Umbilical cord (tissue), 2 donors: ENCODE data around the gene HCST. TPM values are rescaled to one million over a fixed set of nuclear protein-coding genes. Genes with fewer than 3 reads are reported as not detected.
"Not testable (repeated sequence)": the region's sequence is repeated elsewhere in the genome, so short reads cannot be mapped to it uniquely, and the experiment has no call there.

Experiments
- DNase-seq: peaks from one replicate; pipeline ENCODE4 v3.0.0-alpha.2; 2015; ENCODE audit warnings: low spot score
- total RNA-seq: library from RNA; depleted of rRNA; stranded (reverse); fragments of >200 nt; gene quantifications from one replicate; pipeline ENCODE4 v1.2.3, GENCODE V29; 2014; ENCODE audit warnings: low replicate concordance; ENCODE audit not compliant: insufficient read depth

HCST gene
- total RNA-seq, 1 donor from 2014 or later: not detected

GRCh38 chr19:35904311-35905068 lies 2.2 kb downstream of the HCST start:
- DNase-seq: no peak

GRCh38 chr19:35905178-35905727 lies 2.9 kb downstream of the HCST start:
- peak; percentile 31 for DNase-seq

GRCh38 chr19:35907377-35907745 lies 5.0 kb downstream of the HCST start:
- DNase-seq: no peak

- DNase-seq: no peak
Measured at GRCh38 chr19:35908010-35908441, 5.7 kb downstream of the HCST start, which contains the start of gene TYROBP. Gene TYROBP, minus strand, starts transcription at chr19:35908295. Its CDS starts 67 bp downstream, at chr19:35908228.

- DNase-seq: peak; percentile 63
Measured at GRCh38 chr19:35908973-35909683, 6.8 kb downstream of the HCST start.

GRCh38 chr19:35909684-35910035 lies 7.3 kb downstream of the HCST start:
- no peak for DNase-seq

- DNase-seq: not testable (repeated sequence)
Measured at GRCh38 chr19:35910355-35910754, 8.0 kb downstream of the HCST start.

GRCh38 chr19:35911173-35911572 lies 8.8 kb downstream of the HCST start:
- DNase-seq: no peak

- DNase-seq: no peak
Measured at GRCh38 chr19:35911790-35912189, 9.5 kb downstream of the HCST start.

- no peak for DNase-seq
Measured at GRCh38 chr19:35913589-35913988, 11.3 kb downstream of the HCST start.

- DNase-seq: no peak
Measured at GRCh38 chr19:35915443-35915842, 13.1 kb downstream of the HCST start.

GRCh38 chr19:35919306-35919705 lies 17.0 kb downstream of the HCST start:
- no peak for DNase-seq

- no peak for DNase-seq
Measured at GRCh38 chr19:35921012-35921411, 18.7 kb downstream of the HCST start.

GRCh38 chr19:35925501-35925900 lies 23.2 kb downstream of the HCST start:
- DNase-seq: no peak

- no peak for DNase-seq
Measured at GRCh38 chr19:35928507-35928906, 26.2 kb downstream of the HCST start.

- no peak for DNase-seq
Measured at GRCh38 chr19:35929876-35930275, 27.5 kb downstream of the HCST start.

GRCh38 chr19:35931161-35931873 lies 29.0 kb downstream of the HCST start:
- peak; percentile 100 for DNase-seq

- no peak for DNase-seq
Measured at GRCh38 chr19:35931874-35932202, 29.5 kb downstream of the HCST start.

- no peak for DNase-seq
Measured at GRCh38 chr19:35932291-35932936, 30.1 kb downstream of the HCST start.

GRCh38 chr19:35935911-35936737 lies 33.8 kb downstream of the HCST start, which contains the start of gene LRFN3:
Gene LRFN3, plus strand, starts transcription at chr19:35936374. Its CDS starts 3,052 bp downstream, at chr19:35939426.
- DNase-seq: peak; percentile 86
